Neuronal stem cell (in vitro differentiated cells): Measurements from ENCODE around the gene XBP1. TPM values are rescaled to one million over a fixed set of nuclear protein-coding genes. Genes with fewer than 3 reads are reported as not detected.
"Not testable (repeated sequence)": the region's sequence is repeated elsewhere in the genome, so short reads cannot be mapped to it uniquely, and the experiment has no call there.

Experiments
- DNase-seq: peaks from one replicate; pipeline ENCODE4 v3.0.0-alpha.2; 2013; ENCODE audit warnings: low spot score
- H2AFZ ChIP-seq: one replicate; pipeline ENCODE4 v1.6.1; 2013; ENCODE audit warnings: mild to moderate bottlenecking, low read length, inconsistent platforms
- H2AK5ac ChIP-seq: 2 replicates; pipeline ENCODE4 v1.6.1; 2013; ENCODE audit warnings: low read depth, mild to moderate bottlenecking, inconsistent platforms, low read length, moderate library complexity, mixed read lengths
- H2BK120ac ChIP-seq: 2 replicates; pipeline ENCODE4 v1.6.1; 2013; ENCODE audit warnings: low read depth, mild to moderate bottlenecking, inconsistent platforms, low read length, moderate library complexity, mixed read lengths
- H2BK12ac ChIP-seq: one replicate; pipeline ENCODE4 v1.6.1; 2013; ENCODE audit warnings: low read length, inconsistent platforms
- H2BK15ac ChIP-seq: 2 replicates; pipeline ENCODE4 v1.6.1; 2013; ENCODE audit warnings: mild to moderate bottlenecking, low read length, inconsistent platforms, mixed read lengths
- H2BK5ac ChIP-seq: one replicate; pipeline ENCODE4 v1.6.1; 2013; ENCODE audit warnings: inconsistent platforms, mild to moderate bottlenecking, low read length, moderate library complexity
- H3K14ac ChIP-seq: one replicate; pipeline ENCODE4 v1.6.1; 2013; ENCODE audit warnings: low read length, inconsistent platforms
- H3K18ac ChIP-seq: 2 replicates; pipeline ENCODE4 v1.6.1; 2013; ENCODE audit warnings: low read length, inconsistent platforms
- H3K23ac ChIP-seq: 2 replicates; pipeline ENCODE4 v1.6.1; 2013; ENCODE audit warnings: low read depth, mild to moderate bottlenecking, mixed read lengths, low read length, inconsistent platforms; ENCODE audit not compliant: poor library complexity
- H3K27ac ChIP-seq: replicated peaks from 3 replicates; pipeline ENCODE4 v1.5.1; 2013; ENCODE audit warnings: low read length, inconsistent platforms
- H3K27me3 ChIP-seq, 3 experiments: 2 replicates each; pipeline ENCODE4 v1.6.1; 2013; ENCODE audit warnings: low read length in 3 of 3, mild to moderate bottlenecking in 2 of 3, inconsistent platforms in 1 of 3, low read depth in 1 of 3, mixed read lengths in 1 of 3, moderate library complexity in 1 of 3; ENCODE audit not compliant: control insufficient read depth in 3 of 3, insufficient read depth in 3 of 3
- H3K36me3 ChIP-seq, 2 donors: replicated peaks in 1 of 2; 2 replicates each; pipeline ENCODE4 v1.6.1; 2013; ENCODE audit warnings: low read length in 2 of 2; ENCODE audit not compliant: control insufficient read depth in 2 of 2, insufficient read depth in 2 of 2
- H3K4ac ChIP-seq: 2 replicates; pipeline ENCODE4 v1.6.1; 2013; ENCODE audit warnings: inconsistent platforms, mild to moderate bottlenecking, low read length, moderate library complexity
- H3K4me1 ChIP-seq, 2 donors: 1 replicate in 1 of 2; 2 replicates in 1 of 2; pipeline ENCODE4 v1.6.1; 2013; ENCODE audit warnings: low read length in 2 of 2, low read depth in 1 of 2; ENCODE audit not compliant: control insufficient read depth in 2 of 2, insufficient read depth in 1 of 2
- H3K4me2 ChIP-seq: one replicate; pipeline ENCODE4 v1.6.1; 2013; ENCODE audit warnings: mild to moderate bottlenecking, low read length, inconsistent platforms; ENCODE audit not compliant: insufficient read depth, poor library complexity, severe bottlenecking
- H3K4me3 ChIP-seq, 2 donors: 2 replicates each; pipeline ENCODE4 v1.5.1; 2013; ENCODE audit warnings: low read length in 2 of 2, mild to moderate bottlenecking in 2 of 2, inconsistent platforms in 1 of 2, moderate library complexity in 1 of 2
- H3K79me1 ChIP-seq: one replicate; pipeline ENCODE4 v1.6.1; 2013; ENCODE audit warnings: low read depth, mild to moderate bottlenecking, inconsistent platforms, low read length, moderate library complexity
- H3K9ac ChIP-seq: one replicate; pipeline ENCODE4 v1.6.1; 2013; ENCODE audit warnings: mild to moderate bottlenecking, low read depth, low read length, inconsistent platforms; ENCODE audit not compliant: poor library complexity
- H3K9me3 ChIP-seq, 2 donors: replicated peaks in 1 of 2; 2 replicates each; pipeline versions ENCODE3 to v1.6.1; 2013; ENCODE audit warnings: low read length in 2 of 2, mild to moderate bottlenecking in 2 of 2, inconsistent platforms in 1 of 2, low read depth in 1 of 2, mixed read lengths in 1 of 2, moderate library complexity in 1 of 2; ENCODE audit not compliant: control insufficient read depth in 2 of 2, insufficient read depth in 1 of 2
- H4K8ac ChIP-seq: one replicate; pipeline ENCODE4 v1.6.1; 2013; ENCODE audit warnings: low read depth, mild to moderate bottlenecking, inconsistent platforms, low read length, moderate library complexity
- H4K91ac ChIP-seq: one replicate; pipeline ENCODE4 v1.6.1; 2013; ENCODE audit warnings: low read length, low read depth, mild to moderate bottlenecking, inconsistent platforms; ENCODE audit not compliant: poor library complexity
- WGBS, 2 donors: extraction: QIAGEN DNeasy Blood & Tissue Kit; methylation state at CpG; one replicate each; pipeline ENCODE4 v1.1.7; 2013; ENCODE audit warnings: missing lambda C conversion rate in 2 of 2, mixed read lengths in 1 of 2; ENCODE audit not compliant: insufficient read length in 2 of 2, insufficient replicate concordance in 1 of 2; ENCODE audit errors: extremely low coverage in 2 of 2; 5-methylcytosine and 5-hydroxymethylcytosine counted together
- polyA plus RNA-seq, 2 experiments: library from polyadenylated mRNA; stranded (reverse); fragments of 200-250 nt; gene quantifications; one replicate each; pipeline ENCODE4 v1.2.3, GENCODE V29; 2013

XBP1 gene
- polyA plus RNA-seq (2013, experiment 1 of 2), result 47.9 TPM
- 46.0 TPM for polyA plus RNA-seq (2013, experiment 2 of 2)

- peak; percentile 92 for DNase-seq
- Histone ChIP-seq H3K36me3 (peaks cover 12 to 39% of the 10 kb centered on the region in 2 donors), H2BK120ac (no peak within 1 kb of the TSS), H3K23ac (peak within 1 kb of the TSS; percentile 95), H2AK5ac (peak within 1 kb of the TSS; percentile 84), H3K27ac (peak within 1 kb of the TSS; percentile 65), H2BK15ac (no peak within 1 kb of the TSS), H3K4me1 (peaks cover 0 to 4% of the 10 kb centered on the region in 2 donors), H2BK5ac (peak within 1 kb of the TSS; percentile 55), H3K4me2 (peak within 1 kb of the TSS; percentile 78), H3K18ac (peak within 1 kb of the TSS; percentile 98), H3K79me1 (no peaks in the 10 kb centered on the region), H3K4me3 (peak within 1 kb of the TSS; percentile 68 to 91), H4K8ac (peak within 1 kb of the TSS; percentile 96), H4K91ac (no peak within 1 kb of the TSS), H3K14ac (peak within 1 kb of the TSS; percentile 97), H3K9me3 (no peaks in the 10 kb centered on the region), H3K9ac (peak within 1 kb of the TSS; percentile 93), H2AFZ (peak within 1 kb of the TSS; percentile 74), H2BK12ac (no peak within 1 kb of the TSS), H3K4ac (no peak within 1 kb of the TSS), H3K27me3 (no peaks in the 10 kb centered on the region)
- WGBS, 2 donors, result no CpG with 5 or more reads among the region's 78 CpGs
Measured at GRCh38 chr22:28800308-28801041, at the start of gene XBP1. Gene XBP1 (minus strand): TSS chr22:28800569.

DNA sequence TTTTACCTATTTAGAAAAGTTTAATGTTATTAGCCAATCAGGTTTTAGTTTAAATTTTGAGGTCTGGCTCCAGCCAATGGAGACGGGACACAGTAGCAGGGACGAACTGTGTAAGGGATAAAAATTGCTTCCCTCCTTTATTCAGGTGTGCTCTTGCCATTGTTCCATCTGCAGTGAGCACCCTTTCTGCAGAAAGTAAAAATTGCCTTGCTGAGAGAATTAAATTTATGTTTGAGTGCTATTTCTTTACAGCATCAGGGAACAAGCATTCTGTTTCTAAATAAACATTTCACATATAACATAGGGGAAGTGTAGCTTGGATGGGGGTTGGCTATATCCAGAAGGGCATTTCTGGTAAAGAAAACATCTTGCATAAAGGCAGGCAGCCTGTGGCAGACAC is 46.6 kb upstream of the XBP1 start:
- H3K79me1 ChIP-seq, result no peaks in the 10 kb centered on the region
- H3K23ac ChIP-seq, result no peak overlapping the region
- DNase-seq, result no peak
- no peaks in the 10 kb centered on the region for H3K27me3 ChIP-seq
- H4K91ac ChIP-seq, result no peak overlapping the region
- H2BK15ac ChIP-seq, result no peak overlapping the region
- H3K4ac ChIP-seq, result no peak overlapping the region
- H3K18ac ChIP-seq, result no peak overlapping the region
- no peak overlapping the region for H4K8ac ChIP-seq
- H3K36me3 ChIP-seq, result peaks cover 0 to 1% of the 10 kb centered on the region in 2 donors
- no peak overlapping the region for H3K9ac ChIP-seq
- H2AK5ac ChIP-seq, result no peak overlapping the region
- H3K27ac ChIP-seq, result no peak overlapping the region
- no peak overlapping the region for H3K4me2 ChIP-seq
- H3K4me3 ChIP-seq, result no peak overlapping the region
- H3K14ac ChIP-seq, result no peak overlapping the region
- WGBS, 2 donors, result no CpG with 5 or more reads among the region's 2 CpGs
- H3K4me1 ChIP-seq, result no peaks in the 10 kb centered on the region
- no peak overlapping the region for H2BK12ac ChIP-seq
- H2BK5ac ChIP-seq, result no peak overlapping the region
- no peak overlapping the region for H2BK120ac ChIP-seq
- H2AFZ ChIP-seq, result no peak overlapping the region
- peaks cover 2 to 7% of the 10 kb centered on the region in 2 donors for H3K9me3 ChIP-seq

DNA sequence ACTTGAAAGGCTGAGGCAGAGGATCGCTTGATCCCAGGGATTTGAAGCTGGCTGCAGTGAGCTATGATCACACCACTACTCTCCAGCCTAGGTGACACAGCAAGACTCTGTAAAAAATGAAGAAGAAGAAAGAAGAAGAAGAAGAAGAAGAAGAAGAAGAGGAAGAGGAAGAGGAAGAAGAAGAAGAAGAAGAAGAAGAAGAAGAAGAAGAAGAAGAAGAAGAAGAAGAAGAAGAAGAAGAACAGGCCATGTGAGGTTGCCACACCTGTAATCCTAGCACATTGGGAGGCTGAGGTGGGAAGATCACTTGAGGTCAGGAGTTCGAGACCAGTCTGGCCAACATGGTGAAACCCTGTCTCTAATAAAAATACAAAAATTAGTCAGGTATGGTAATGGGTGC is 43.9 kb upstream of the XBP1 start:
- not testable (repeated sequence) for H3K14ac ChIP-seq, H2BK120ac ChIP-seq, H2AK5ac ChIP-seq, H3K79me1 ChIP-seq, H2BK12ac ChIP-seq, H3K4me3 ChIP-seq, DNase-seq, H3K36me3 ChIP-seq, H3K4me1 ChIP-seq, H3K27me3 ChIP-seq, H2AFZ ChIP-seq, H4K91ac ChIP-seq, H3K23ac ChIP-seq, H3K18ac ChIP-seq, H3K4me2 ChIP-seq, H3K4ac ChIP-seq, H2BK15ac ChIP-seq, H3K27ac ChIP-seq, H3K9me3 ChIP-seq, H3K9ac ChIP-seq, H2BK5ac ChIP-seq, H4K8ac ChIP-seq
- no CpG with 5 or more reads among the region's 2 CpGs for WGBS, 2 donors

DNA sequence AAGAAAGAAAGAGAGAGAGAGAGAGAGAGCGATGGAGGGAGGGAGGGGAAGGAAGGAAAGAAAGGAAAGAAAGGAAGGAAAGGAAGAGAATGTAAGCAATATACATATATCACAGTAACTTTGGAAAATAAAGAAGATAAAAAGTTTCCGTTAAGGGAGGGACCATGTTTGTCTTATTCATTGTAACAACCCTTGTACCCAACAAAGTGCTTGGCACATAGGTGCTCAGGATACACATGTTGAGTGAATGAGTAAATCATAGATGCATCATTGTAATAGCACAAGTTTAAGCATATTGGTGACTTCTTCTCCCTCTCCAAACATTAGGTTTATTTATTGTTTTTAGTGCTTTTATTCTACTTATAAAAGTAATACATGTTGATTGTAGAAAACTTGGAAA is 43.3 kb upstream of the XBP1 start:
- peaks cover 0 to 1% of the 10 kb centered on the region in 2 donors for H3K36me3 ChIP-seq
- no peak overlapping the region for H3K18ac ChIP-seq
- no peak overlapping the region for H3K27ac ChIP-seq
- peaks cover 2 to 7% of the 10 kb centered on the region in 2 donors for H3K9me3 ChIP-seq
- H3K4ac ChIP-seq, result no peak overlapping the region
- no peak overlapping the region for H3K23ac ChIP-seq
- H2AK5ac ChIP-seq, result no peak overlapping the region
- H3K4me2 ChIP-seq, result no peak overlapping the region
- H3K79me1 ChIP-seq, result no peaks in the 10 kb centered on the region
- WGBS, 2 donors, result no CpG with 5 or more reads among the region's 2 CpGs
- no peak overlapping the region for H2BK15ac ChIP-seq
- no peak overlapping the region for H3K4me3 ChIP-seq
- no peak overlapping the region for H2BK120ac ChIP-seq
- no peaks in the 10 kb centered on the region for H3K4me1 ChIP-seq
- no peak overlapping the region for H4K8ac ChIP-seq
- DNase-seq, result no peak
- H3K9ac ChIP-seq, result no peak overlapping the region
- no peak overlapping the region for H2BK12ac ChIP-seq
- H2BK5ac ChIP-seq, result no peak overlapping the region
- no peak overlapping the region for H2AFZ ChIP-seq
- no peak overlapping the region for H4K91ac ChIP-seq
- no peaks in the 10 kb centered on the region for H3K27me3 ChIP-seq
- H3K14ac ChIP-seq, result no peak overlapping the region
